HCT116 (cell line): ENCODE data around the gene CCL15.

ENCODE experiments used
- CEBPB ChIP-seq: IDR thresholded peaks from 2 replicates; pipeline ENCODE4 v1.6.1; 2012; ENCODE audit warnings: low read depth
- EGR1 ChIP-seq: IDR thresholded peaks from 2 replicates; pipeline ENCODE4 v1.6.1; 2012; ENCODE audit warnings: low read depth
- EZH2 ChIP-seq: fragments of 200-600 bp; sonication (generic); IDR thresholded peaks from 2 replicates; pipeline ENCODE4 v1.6.1; 2017; ENCODE audit warnings: antibody characterized with exemption, mixed run types
- EZH2phosphoT487 ChIP-seq: fragments of 200-600 bp; IDR thresholded peaks from 2 replicates; pipeline ENCODE4 v1.6.1; 2018; ENCODE audit warnings: antibody characterized with exemption, borderline replicate concordance
- JUND ChIP-seq: IDR thresholded peaks from 2 replicates; pipeline ENCODE4 v1.6.1; 2012
- POLR2A ChIP-seq: IDR thresholded peaks from 2 replicates; pipeline ENCODE4 v1.7.0; 2011; ENCODE audit warnings: borderline replicate concordance; ENCODE audit not compliant: insufficient read depth, insufficient read length; ENCODE audit errors: extremely low read depth
- POLR2AphosphoS5 ChIP-seq: IDR thresholded peaks from 2 replicates; pipeline ENCODE4 v1.6.1; 2011; ENCODE audit warnings: mild to moderate bottlenecking, low read depth, low read length, moderate library complexity
- SIN3A ChIP-seq: IDR thresholded peaks from 2 replicates; pipeline ENCODE4 v1.6.1; 2012; ENCODE audit warnings: low read depth
- SP1 ChIP-seq: IDR thresholded peaks from 2 replicates; pipeline ENCODE4 v1.6.1; 2012; ENCODE audit warnings: low read depth
- YY1 ChIP-seq: IDR thresholded peaks from 2 replicates; pipeline ENCODE4 v1.6.1; 2011; ENCODE audit warnings: low read length, low read depth, moderate library complexity, mild to moderate bottlenecking; ENCODE audit not compliant: insufficient replicate concordance; ENCODE audit errors: extremely low read depth
- ZBTB33 ChIP-seq: IDR thresholded peaks from 2 replicates; pipeline ENCODE4 v1.6.1; 2011; ENCODE audit warnings: mild to moderate bottlenecking, low read length, moderate library complexity; ENCODE audit not compliant: insufficient replicate concordance; ENCODE audit errors: extremely low read depth
- TF ChIP-seq, protein P1 (sequence below), 3 experiments: fragments of 200-600 bp in 1 of 3; sonication (generic) in 1 of 3; IDR thresholded peaks in 2 of 3; conservative IDR thresholded peaks in 1 of 3; 2 replicates each; pipeline ENCODE4 v1.5.1; 2012 to 2017; ENCODE audit warnings: low read depth in 2 of 3, low read length in 2 of 3, antibody characterized with exemption in 1 of 3, borderline replicate concordance in 1 of 3, control low read depth in 1 of 3, mild to moderate bottlenecking in 1 of 3, mixed read lengths in 1 of 3, mixed run types in 1 of 3, moderate library complexity in 1 of 3; ENCODE audit not compliant: insufficient read depth in 1 of 3
- TF ChIP-seq, protein P2 (sequence below): IDR thresholded peaks from 2 replicates; pipeline ENCODE4 v1.6.1; 2012
- TF ChIP-seq, protein P3 (sequence below): IDR thresholded peaks from 2 replicates; pipeline ENCODE4 v1.6.1; 2012

DNA sequence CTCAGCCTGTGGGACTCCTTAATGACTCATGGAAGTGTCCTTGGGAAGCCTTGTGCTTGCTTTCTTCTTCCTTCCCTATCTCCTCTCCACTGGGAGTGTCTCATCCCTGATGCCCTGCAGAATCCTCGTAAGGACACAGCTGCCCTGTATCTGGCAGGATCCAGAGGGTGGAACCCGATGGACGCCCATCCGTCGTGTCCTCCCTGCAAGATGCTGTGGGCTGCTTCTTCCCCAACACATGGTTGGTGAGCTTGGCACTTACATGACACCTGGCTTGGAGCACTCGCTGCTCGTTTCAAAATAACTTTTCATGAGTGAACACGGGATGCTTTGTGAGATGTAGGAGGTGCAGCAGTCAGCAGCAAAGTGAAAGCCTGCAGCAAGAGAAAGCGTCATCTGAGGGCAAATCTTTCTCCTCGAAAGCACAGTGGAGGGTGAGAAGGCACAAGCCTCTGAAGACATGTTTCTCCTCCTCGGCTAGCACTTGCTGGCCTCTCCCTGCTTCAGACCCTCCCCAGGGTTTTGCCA is 3.3 kb downstream of the CCL15 start:
- TF ChIP-seq, protein P1, sequence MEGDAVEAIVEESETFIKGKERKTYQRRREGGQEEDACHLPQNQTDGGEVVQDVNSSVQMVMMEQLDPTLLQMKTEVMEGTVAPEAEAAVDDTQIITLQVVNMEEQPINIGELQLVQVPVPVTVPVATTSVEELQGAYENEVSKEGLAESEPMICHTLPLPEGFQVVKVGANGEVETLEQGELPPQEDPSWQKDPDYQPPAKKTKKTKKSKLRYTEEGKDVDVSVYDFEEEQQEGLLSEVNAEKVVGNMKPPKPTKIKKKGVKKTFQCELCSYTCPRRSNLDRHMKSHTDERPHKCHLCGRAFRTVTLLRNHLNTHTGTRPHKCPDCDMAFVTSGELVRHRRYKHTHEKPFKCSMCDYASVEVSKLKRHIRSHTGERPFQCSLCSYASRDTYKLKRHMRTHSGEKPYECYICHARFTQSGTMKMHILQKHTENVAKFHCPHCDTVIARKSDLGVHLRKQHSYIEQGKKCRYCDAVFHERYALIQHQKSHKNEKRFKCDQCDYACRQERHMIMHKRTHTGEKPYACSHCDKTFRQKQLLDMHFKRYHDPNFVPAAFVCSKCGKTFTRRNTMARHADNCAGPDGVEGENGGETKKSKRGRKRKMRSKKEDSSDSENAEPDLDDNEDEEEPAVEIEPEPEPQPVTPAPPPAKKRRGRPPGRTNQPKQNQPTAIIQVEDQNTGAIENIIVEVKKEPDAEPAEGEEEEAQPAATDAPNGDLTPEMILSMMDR (IDR thresholded peaks at IDR 0.05 in 2 of 3, conservative IDR thresholded peaks at IDR 0.05 in 1 of 3; ENCODE audit: borderline replicate concordance in 1 of 3, insufficient read depth in 1 of 3, low read depth in 2 of 3, low read length in 2 of 3), result no peak
- TF ChIP-seq POLR2A, result no peak
- TF ChIP-seq POLR2AphosphoS5, result no peak
- TF ChIP-seq, protein P2, sequence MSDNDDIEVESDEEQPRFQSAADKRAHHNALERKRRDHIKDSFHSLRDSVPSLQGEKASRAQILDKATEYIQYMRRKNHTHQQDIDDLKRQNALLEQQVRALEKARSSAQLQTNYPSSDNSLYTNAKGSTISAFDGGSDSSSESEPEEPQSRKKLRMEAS, result no peak
- no peak for TF ChIP-seq YY1
- no peak for TF ChIP-seq SIN3A
- no peak for TF ChIP-seq EGR1
- TF ChIP-seq CEBPB, result no peak
- TF ChIP-seq EZH2phosphoT487, result no peak
- TF ChIP-seq, protein P3, sequence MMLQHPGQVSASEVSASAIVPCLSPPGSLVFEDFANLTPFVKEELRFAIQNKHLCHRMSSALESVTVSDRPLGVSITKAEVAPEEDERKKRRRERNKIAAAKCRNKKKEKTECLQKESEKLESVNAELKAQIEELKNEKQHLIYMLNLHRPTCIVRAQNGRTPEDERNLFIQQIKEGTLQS, result no peak
- no peak for TF ChIP-seq EZH2
- no peak for TF ChIP-seq SP1
- TF ChIP-seq ZBTB33, result no peak
- TF ChIP-seq JUND, result no peak
